ENCODE measurements around the gene RALGDS.
A peak's percentile ranks its signal among the peaks of the same experiment; 100 is the strongest.

RALGDS gene

DNA sequence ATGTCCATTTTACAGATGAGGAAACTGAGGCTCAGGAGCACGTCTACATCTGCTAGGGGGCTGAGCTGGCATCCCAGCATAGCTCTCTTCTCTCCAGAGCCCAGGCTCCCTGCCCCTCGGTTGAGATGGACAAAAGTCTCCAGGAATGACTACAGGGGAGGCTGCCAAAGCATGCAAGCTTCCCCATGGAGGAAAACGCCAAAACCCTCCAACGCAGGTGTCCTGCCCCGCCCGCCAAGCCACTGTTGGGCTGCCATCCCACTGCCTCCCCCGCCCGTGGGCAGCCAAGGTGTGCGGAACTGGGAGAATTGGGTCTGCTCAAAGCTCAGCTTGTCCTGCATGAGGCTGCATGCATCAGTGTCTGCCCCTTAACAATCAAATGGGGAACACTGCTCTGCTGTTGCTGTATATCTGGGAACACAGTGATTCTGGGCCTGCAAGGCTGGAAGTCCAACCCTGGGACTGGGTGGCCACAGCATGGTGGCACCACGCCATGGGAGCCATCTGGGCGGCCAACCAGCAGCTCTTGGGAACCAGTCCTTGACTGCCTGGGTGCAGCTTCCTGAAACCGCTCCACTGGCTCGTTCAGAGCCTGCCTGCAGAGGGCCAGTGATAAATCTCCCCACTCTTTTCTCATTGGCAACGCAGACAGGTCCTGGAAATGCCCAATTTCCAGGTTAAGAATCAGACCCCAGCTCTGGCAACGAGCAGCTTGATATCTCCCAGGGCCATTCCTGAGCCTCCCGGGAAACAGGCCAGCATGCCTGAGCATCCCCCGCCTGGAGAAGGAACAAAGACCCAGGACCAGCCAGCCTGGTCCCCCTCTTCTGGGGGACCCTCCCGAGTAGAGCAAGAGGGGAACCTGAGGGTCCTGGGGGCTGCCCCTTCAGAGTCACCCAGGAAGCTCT lies 3.5 kb downstream of the RALGDS start:
- no peak for DNase-seq

GRCh38 chr9:133116346-133117231 lies 4.5 kb downstream of the RALGDS start:
- no peak for DNase-seq

DNA sequence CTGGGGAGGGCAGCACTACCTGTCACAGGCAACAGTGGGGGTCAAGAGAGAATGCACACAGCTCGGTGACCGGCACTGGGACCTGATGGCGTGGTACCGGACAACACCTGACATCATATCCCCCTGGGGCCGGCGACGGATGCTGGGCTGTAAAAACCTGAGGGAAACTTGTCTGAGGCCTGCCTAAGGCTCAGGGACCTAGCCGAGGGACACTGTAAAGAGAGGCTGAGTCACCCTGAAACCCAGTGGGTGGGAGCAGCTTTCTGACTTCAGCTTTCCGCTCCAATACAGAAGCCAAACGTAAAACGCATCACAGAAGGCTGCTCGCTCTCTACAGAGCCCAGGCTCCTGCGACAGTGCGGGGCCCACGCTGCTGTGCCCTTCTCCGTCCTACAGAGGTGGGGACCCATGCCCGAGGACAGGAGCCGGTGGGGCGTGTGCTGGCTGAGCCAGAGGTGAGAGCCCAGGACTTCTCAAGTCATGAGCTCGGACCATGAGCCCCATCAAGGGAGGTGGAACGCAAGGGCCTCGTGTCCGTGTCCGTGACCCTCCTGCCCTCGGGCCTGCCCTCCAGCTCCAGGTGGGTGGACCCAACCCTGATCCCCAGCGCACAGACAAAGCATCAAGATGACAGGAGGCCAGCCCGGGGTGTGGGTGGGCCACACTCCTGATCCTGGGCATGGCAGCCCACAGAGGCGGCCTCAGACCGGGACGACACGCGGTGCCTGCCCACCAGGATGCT lies 5.3 kb downstream of the RALGDS start:
- DNase-seq: no peak

DNA sequence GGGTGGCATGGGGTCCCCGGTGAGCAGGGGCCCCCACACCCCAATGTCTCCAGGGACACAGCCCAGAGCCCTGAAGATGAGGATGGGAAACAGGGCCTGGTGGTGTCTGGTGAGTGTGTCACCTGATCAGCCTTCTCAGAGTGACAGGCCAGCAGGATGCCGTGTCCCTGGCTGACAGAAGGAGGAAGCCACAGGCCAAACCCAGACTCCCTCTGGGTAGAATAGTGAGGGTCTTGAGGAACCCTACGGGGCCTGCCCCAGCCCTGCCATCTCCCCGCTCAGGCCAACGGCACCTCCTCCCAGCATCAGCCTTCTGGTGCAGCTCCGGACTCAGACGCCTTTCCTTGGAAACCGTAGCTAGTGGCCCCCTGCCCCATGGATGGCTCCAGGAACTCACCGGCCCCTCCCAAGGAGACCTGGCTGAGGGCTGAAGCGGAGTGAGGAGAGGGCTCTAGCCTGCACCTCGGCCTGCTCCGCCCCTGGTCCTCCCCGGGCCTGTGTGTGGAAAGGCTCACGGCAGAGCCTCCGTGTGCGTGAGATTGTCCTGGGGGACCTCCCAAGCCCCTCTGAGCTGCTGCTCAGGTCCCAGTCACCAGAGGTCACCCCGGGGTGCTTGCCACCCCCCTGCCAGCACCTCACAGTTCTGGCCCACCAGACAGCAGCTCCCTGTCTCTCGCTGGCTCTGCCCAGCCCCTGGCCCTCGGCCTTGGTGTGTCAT lies 6.0 kb downstream of the RALGDS start:
- DNase-seq: no peak

- DNase-seq: peak; percentile 24
Observed at GRCh38 chr9:133113949-133114885, 6.8 kb downstream of the RALGDS start.

GRCh38 chr9:133113163-133113948 lies 7.7 kb downstream of the RALGDS start:
- no peak for DNase-seq

- DNase-seq: no peak
Observed at GRCh38 chr9:133112663-133113026, 8.4 kb downstream of the RALGDS start.

DNA sequence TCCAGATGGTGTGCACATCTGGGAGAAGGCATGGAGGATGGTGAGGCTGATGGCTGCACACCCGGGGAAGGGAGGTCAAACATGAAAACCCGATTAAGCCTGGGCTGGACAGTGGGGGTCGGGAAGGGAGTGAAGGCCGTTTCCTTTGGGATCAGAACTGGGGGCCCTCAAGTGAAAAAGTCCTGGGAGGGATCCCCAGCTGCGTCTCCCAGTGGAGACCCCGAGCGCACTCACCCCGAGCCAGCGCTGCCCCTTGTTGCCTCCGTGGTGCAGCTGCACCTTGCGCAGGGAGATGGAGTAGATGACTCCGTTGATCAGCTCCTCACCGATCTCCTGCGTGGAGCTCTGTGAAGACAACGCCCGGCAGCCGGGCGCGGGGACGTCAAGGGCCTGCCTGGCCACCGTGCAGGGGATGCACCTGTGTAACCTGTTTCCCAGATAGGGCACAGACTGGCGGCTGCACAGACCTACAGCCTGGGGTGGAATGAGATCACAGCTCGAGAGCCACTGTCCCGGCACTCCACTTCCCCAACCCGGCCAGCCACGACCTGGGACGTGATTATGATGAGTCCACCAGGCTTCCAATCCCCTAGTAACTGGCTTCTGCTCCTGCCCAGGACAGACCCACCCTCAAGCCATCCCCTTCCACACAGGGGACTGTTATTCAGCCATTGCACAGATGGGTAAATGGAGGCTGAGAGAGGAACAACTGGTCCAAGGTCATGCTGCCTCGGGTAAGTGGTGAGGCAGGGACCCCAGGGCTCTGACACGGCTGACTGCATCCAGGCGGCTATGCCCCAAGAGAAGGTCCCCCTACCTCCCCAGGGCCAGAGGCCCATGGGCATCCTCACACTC lies 9.0 kb downstream of the RALGDS start:
- DNase-seq: no peak

GRCh38 chr9:133109931-133110650 lies 10.9 kb downstream of the RALGDS start:
- no peak for DNase-seq

DNA sequence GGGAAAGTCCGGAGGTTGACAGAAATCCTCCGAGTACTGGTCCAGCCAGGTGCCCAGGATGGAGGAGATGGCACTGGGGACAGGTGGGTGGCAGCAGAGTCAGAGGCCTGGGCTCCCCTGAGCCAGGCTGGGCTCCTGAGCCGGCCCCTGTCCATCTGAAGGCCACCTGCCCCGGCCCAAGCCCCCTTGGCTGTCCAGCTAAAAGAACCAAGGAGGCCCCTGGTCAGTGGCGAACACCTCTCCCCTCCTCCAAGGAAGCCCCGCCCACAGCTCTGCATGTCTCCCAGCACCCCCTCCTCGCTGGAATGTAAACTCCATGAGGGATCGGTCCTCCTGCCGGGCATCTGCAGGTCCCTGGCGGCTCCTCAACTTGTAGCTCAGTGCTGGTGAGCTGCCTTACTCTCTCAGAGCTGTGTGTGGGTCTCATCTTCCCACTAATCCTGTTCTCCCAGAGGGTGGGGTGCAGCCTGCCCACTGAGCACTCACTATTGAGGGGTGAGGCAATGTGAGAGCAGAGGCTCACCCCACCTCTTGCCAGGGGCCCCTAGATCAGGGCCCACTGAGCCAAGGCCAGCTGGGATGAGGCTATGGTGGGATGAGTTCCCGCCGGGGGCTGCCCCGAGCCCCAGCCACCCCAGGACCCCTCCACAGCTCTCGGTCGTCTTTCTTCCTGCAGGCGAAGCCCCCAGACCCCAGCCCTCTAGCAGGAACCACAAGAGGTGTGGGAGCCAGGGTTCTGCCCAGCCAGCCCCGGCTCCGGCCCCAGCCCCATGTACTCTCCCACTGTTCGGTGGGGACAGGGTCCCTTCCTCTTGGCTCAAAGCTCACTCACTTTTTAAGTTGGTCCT lies 12.0 kb downstream of the RALGDS start:
- DNase-seq: no peak

DNA sequence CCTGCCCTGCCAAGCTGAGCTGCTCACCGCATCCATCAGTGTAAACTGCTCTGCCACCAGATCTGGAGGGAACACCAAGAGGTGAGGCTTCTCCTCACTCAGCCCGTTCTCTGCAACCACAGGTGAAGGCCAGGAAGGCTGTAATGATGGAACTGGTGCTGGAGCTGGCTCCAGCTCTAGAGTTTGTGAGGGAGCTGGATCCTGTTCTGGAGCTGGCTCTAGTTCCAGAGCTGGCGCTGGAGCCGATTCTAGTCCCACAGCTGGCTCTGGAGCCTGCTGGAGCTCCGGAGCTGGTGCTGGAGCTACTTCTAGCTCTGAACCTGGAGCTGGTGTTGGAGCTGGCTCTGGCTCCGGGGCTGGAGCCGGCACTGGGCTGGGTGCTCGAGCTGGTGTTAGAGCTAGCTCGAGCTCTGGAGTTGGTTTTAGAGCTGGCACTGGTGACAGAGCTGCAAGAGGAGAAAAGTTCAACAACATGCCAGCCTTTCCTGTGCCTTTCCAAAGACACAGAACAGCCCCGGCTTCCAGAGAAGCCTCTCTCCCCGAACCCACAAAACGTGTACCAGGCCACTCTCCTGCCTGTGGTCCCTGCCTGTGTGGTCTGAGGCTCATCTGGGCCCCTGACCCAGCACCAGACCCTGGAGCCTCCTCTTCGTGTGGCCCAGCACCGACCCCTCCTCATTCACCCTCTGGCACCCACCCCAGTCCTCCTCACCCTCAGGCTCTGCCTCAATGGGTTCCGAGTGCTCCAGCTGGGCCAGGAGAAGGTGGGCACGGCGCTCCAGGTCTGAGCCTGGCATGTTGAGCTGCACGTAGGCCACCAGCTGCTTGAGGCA lies 12.9 kb downstream of the RALGDS start:
- no peak for DNase-seq

GRCh38 chr9:133107245-133107722 lies 13.8 kb downstream of the RALGDS start:
- DNase-seq: no peak

GRCh38 chr9:133106511-133107244 lies 14.4 kb downstream of the RALGDS start:
- no peak for DNase-seq

DNA sequence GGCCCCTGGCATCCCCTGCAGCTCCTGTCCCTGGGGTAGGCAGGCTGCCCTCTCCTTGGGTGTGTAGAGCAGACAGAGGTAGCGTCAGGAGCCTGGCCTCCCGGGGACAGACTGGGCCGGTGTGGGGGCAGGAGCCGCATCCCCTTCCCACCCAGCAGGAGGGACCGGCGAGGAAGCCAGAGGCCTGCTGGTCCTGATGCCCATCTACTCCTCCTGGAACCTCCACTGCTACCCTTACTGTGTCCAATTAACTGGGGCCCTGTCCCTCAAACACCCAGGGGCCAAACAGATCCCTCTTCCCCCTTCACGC lies 15.6 kb downstream of the RALGDS start:
- no peak for DNase-seq

GRCh38 chr9:133104718-133105460 lies 16.2 kb downstream of the RALGDS start:
- no peak for DNase-seq

All from NCI-H1694 treated with DMSO at 0.1 percent for 48 hours (cell line).